Measurements from ENCODE around the gene PLCH2.

Gene PLCH2

GRCh38 chr1:2533365-2533764, 57.3 kb downstream of the PLCH2 start:
- DNase-seq = no peak

DNA sequence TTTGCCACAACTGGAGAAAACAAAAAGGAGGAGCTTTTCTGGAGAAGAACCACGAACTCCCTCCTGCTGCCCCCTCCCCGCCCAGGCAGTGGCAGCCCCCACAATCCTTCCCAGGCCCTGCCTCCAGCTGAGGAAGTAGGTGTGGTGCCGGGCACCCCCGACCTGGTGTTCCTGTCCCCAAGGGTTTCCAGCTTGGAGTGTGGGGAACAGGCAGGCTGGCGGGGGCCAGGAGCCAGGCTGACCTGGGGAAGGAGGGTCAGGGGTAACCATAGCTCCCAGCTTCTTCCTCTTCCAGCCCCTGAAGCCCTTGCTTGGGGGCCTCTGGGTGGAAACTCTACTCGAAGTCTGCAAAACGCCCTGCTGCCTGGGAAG, 58.2 kb downstream of the PLCH2 start:
- no peak for DNase-seq

- no peak for DNase-seq
Observed at GRCh38 chr1:2534687-2535441, 58.8 kb downstream of the PLCH2 start.

DNA sequence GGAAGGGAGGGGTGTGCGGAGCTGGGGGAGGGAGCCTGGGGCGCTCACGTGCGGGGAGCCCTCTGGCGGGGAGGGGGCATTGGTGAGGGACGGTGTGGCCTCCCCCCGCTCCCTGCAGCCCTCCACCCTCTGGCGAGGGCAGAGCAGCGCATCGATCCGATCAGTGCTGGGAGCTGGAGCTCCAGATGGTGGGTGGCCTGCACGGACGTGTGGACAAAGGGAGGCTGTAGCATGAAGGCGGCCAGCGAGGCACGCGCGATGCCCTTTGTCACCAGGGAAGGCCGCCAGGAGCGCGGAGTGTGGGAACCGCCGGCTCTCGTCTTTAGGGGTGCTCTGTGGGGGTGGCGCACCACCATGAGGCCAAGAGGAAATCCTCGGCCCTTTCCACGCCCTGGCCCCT, 59.4 kb downstream of the PLCH2 start:
- DNase-seq = no peak

DNA sequence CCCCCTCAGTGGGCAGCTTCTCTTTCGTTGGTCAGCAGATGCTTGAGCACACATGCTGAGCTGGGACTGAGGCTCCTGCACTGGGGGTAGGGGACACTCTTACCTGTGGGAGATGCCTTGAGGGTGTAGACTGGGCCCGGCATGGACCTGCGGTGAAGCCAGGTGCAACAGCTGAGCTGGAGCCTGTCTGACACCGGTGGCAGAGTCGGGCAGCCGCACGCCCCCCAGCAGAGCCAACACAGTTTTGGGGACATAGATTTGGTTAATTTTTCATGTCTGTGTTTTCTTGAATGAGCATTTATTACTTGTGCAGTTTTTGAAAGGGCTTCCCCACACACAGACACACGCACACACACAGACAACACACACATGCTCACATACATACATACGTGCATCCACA, 59.9 kb downstream of the PLCH2 start:
- no peak for DNase-seq

- no peak for DNase-seq
Observed at GRCh38 chr1:2537784-2538115, 61.7 kb downstream of the PLCH2 start.

DNA sequence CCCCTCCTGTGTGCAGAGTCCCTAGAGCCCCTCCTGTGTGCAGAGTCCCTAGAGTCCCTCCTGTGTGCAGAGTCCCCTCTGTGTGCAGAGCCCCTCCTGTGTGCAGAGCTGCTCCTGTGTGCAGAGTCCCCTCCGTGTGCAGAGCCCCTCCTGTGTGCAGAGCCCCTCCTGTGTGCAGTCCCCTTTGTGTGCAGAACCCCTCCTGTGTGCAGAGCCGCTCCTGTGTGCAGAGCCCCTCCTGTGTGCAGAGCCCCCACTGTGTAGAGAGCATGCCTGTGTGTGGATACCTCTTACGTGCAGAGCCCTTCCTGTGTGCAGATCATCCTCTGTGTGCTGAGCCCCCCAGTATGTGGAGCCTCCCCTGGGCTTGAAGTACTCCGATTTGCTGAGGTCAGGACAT, 62.3 kb downstream of the PLCH2 start:
- no peak for DNase-seq

- no peak for DNase-seq
Observed at GRCh38 chr1:2538872-2539271, 62.8 kb downstream of the PLCH2 start.

DNA sequence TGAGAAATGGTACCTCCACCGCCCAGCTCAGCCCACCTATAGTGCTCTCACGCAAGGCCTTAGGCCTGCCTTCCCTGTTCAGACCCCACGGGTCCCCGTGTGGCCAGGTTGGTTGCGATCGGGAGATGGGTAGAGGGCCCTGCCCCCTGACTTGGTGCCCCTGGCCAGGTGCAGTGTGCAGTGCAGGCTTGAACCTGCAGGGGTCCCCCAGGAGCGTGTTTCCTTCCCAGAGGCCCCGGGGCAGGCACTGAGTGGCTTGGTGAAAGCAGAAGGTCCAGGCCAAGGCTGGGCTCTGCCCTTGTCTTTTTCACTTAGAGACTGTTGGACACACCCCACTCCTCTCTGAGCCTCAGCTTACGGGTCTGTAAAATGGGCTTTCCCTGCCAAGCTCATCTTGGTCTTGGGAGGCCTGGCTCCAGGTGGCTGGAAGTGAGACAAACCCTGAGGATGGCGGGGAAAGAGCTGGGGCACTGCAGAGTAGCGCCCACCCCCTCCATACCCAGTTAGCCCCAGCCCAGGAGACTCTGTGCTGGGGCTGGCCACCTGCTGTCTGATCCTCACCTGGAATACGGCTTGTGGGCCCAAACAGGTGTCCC, 63.3 kb downstream of the PLCH2 start:
- DNase-seq = no peak

DNA sequence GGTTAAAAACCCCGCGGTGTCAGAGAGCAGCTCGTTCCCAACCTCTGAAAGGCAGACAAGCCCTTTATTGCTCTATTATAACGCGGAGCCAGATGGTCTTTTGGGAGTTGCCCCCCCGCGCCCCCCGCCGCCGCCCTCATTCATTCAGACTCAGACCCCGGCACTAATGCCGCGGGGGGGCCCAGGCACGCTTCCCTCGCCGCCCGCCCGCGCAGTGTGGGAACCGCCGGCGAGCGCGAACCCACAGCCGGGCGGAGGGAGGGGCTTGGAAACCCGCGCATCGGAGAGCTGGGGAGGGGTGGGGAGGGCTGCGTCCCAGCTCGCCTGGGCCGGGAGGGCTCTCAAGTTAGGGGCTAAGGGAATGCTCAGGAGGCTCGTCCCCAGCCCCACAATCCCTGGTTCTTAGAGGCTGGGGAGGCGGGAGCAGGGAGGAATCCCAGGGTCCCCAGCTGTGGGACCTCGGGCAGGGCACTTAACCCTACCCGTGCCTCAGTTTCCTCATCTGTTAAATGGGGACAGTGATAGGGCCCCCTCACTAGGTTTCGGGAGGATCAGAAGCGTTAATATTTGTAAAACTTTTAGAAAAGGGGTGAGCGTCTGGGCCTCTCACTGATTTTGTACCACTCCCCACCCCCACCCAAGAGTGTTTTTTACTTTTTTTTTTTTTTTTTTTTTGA, 64.9 kb downstream of the PLCH2 start:
- no peak for DNase-seq

- no peak for DNase-seq
Observed at GRCh38 chr1:2541619-2542245, 65.6 kb downstream of the PLCH2 start.

DNA sequence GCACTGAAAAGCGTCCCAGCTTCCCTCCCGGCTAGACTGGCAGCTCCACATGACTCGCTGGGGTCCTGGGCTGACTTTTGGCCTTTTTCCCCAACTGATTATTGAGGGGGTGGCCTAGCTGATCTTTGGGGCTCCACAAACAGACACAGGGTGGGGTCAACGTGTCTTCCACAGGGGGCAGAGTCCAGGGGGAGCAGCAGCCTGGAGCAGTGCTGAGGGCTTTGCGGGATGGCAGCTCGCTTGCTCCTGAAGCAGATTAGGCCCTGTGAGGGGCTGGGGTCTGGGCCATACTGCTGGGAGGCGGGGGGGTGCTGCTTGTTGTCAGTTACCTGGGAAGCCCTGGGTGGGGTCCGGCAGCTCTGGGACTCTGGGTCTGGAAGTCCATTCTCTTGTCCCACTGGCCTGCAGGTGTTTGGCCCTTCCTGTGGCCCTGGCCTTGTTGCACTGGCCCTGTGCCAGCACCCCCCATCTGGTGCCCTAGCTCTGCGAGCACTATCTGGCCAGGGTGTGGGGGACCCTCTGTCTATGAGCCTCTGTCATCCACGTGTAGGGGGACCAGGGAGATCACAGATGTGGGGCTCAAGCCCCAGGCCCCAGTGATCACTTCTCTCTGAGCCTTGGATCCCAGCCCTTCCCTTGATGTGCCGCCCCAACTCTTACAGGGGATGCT, 66.3 kb downstream of the PLCH2 start:
- DNase-seq = no peak

DNA sequence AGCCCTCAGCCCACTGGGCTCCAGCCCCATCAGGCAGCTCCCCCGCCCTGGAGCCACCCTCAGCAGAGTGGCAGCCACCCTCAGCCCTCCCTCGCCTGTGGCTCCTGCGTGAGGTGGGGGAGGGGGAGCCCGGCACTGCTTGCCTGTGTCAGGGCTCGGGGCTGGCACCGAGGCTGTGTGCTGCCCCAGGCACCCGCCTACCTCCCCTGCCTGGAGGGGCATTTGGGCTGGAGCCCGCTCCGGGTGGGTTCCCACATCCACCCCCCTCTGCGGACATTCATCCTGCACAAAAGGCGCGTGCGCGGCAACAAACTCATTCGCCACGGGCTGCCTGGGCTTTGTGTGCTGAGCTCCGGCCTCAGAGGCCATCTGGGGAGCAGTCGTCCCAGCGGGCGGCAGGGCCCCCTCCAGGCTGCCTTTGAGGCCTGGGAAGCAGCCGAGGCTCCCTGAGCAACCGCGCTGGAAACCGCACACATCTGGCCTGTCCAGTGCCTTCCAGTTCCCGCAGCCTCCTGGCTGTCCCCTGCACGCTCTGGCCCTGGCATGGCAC, 67.5 kb downstream of the PLCH2 start:
- DNase-seq = no peak

- DNase-seq = peak; percentile 67
Observed at GRCh38 chr1:2544093-2544874, 68.2 kb downstream of the PLCH2 start.

GRCh38 chr1:2544875-2545640, 69.0 kb downstream of the PLCH2 start:
- DNase-seq = no peak

GRCh38 chr1:2545754-2546514, 69.8 kb downstream of the PLCH2 start:
- peak; percentile 78 for DNase-seq

GRCh38 chr1:2546515-2547209, 70.6 kb downstream of the PLCH2 start:
- DNase-seq = peak; percentile 65

DNA sequence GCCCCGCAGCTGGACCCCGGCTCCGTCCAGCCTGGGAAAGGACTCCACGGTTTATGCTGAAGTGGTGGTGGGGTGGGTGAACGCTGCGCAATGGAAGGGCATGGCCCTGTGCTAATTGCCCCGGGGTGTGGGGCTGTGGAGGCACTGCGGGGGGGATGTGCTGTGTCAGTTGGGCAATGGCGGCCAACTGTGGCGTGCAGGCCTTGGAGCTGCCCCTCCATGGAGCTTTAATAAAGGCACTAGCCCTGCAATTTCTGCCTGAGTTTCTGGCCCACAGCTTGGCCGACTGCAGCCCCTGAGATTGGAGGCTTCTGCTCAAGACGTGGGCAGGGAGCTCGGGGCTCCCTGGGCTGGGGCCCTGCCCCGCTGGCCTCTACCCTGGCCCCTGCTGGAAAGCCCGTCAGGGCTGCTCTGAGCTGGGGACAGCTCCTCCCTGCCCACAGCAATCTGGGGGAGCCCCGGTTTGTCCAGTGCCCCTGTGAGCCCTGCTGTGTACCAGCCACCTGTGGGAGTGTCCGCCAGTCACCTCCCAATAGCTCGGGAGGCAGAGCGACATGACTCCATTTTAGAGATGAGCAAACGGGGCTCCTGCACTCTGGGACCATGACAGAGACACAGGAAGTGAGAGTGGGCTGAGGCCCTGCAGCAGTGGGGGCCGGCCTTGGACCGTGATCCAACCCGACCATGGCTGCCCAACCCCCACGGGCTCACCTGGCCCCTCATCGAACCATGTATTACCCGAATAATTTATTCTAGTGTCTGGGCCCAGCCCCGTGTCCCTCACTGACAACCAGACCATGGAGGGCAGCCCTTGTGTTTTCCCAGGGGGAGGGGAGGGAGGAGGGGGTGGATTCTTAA, 71.3 kb downstream of the PLCH2 start:
- no peak for DNase-seq

DNA sequence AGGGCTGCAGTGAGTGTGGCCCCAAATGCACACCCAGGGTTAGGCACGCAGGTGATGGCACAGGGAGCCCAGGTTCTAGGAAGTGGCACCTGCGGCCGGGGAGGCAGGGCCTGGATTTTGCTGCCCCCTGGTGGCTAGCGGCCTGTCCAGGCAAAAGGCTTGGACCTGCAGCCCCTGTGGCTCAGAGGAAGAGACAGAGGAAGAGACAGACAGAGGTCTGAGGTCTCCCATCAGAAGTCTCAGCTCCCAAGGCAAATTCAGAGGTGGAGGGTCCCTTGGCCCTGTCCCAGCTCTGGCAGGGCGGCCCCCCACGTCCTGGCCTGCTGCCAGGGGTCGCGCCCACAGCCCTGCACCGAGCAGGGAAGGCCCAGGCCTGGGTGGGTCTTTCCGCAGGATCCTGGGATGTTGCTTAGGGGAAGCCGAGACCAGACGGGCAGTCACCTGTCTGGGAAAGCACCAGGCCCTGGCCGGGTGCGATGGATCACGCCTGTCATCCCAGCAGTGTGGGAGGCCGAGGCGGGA, 72.0 kb downstream of the PLCH2 start:
- peak; percentile 76 for DNase-seq
